ELR (cell line): ENCODE measurements around the gene GJC3.
"Not testable (repeated sequence)": the region's sequence is repeated elsewhere in the genome, so short reads cannot be mapped to it uniquely, and the experiment has no call there.

Source experiments
- DNase-seq: peaks from one replicate; pipeline ENCODE4 v3.0.0-alpha.2; 2015; ENCODE audit warnings: low read depth

Gene GJC3

GRCh38 chr7:99928994-99929729, at the start of gene GJC3:
GJC3 (minus strand) TSS chr7:99929620; CDS start chr7:99929620, 0 bp downstream.
- peak; percentile 68 for DNase-seq

DNA sequence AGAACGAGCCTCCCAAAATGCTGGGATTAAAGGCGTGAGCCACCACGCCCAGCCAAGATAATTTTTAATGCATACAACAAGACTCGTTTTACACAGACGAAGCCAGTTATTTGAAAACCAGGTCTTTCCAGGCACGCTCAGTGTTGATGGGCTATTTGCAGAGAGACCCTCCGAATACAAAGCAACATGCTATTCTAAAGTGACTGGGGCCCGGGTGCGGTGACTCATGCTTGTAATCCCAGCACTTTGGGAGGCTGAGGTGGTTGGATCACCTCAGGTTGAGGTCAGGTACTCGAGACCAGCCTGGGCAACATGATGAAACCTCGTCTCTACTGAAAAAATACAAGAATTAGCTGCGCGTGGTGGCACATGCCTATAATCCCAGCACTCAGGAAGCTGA, 47.2 kb upstream of the GJC3 start:
- no peak for DNase-seq

GRCh38 chr7:99975782-99976521, 46.5 kb upstream of the GJC3 start, which contains the start of gene AZGP1:
AZGP1 (minus strand) TSS chr7:99976031; CDS start chr7:99976020, 11 bp downstream.
- peak; percentile 59 for DNase-seq

DNA sequence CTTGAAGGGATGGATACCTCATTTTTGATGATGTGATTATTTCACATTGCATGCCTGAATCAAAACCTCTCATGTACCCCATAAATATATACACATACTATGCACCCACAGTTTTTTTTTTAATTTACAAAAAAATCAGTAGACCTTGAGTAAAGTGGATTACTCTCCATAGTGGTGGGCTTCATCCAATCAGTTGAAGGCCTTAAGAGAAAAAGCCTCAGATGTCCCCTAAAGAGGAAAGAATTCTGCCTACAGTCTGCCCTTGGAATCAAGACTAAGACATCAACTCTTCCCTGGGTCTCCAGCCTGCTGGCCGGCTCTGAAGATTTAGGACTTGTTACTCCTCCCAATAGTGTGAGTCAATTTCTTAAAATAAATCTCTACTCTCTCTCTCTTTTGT, 45.3 kb upstream of the GJC3 start:
- DNase-seq, result no peak

DNA sequence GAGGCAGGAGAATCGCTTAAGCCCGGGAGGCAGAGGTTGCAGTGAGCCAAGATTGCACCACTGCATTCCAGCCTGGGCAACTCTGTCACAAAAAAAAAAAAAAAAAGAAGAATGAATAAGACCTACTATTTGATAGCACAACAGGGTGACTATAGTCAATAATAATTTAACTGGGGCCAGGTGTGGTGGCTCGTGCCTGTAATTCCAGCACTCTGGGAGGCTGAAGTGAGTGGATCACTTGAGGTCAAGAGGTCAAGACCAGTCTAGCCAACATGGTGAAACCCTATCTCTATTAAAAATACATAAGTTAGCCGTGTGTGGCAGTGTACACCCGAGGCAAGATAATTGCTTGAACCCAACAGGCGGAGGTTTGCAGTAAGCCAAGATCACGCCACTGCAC, 44.4 kb upstream of the GJC3 start:
- DNase-seq, result not testable (repeated sequence)

- no peak for DNase-seq
Measured at GRCh38 chr7:99971242-99971641, 41.8 kb upstream of the GJC3 start.

- DNase-seq, result not testable (repeated sequence)
Measured at GRCh38 chr7:99969813-99970212, 40.4 kb upstream of the GJC3 start.

- no peak for DNase-seq
Measured at GRCh38 chr7:99969298-99969697, 39.9 kb upstream of the GJC3 start.

DNA sequence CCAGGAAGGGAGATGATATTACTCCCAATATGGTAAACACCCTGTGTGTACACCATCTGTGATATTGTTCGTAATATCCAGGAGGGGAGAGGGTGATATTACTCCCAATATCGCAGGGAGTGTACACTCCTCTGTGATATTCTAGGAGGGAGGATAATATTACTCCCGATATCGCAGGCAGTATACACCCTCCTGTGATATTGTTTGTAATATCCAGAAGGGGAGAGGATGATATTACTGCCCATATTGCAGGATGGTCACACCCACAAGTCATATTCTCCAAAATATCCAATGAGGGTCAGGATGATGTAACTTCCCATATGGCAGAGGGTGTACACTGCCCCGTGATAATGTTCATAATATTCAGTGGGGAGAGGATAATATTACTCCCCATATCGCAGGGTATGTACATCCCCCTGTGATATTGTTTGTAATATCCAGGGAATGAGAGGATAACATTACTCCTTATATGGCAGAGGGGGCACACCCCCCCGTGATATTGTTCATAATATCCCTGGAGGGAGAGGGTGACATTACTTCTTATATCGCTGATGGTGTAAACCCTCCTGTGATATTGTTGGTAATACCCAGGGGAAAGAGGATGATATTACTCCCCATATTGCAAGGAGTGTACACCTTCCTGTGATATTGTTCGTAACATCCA, 29.3 kb upstream of the GJC3 start:
- no peak for DNase-seq

GRCh38 chr7:99955247-99955646, 25.8 kb upstream of the GJC3 start:
- no peak for DNase-seq

DNA sequence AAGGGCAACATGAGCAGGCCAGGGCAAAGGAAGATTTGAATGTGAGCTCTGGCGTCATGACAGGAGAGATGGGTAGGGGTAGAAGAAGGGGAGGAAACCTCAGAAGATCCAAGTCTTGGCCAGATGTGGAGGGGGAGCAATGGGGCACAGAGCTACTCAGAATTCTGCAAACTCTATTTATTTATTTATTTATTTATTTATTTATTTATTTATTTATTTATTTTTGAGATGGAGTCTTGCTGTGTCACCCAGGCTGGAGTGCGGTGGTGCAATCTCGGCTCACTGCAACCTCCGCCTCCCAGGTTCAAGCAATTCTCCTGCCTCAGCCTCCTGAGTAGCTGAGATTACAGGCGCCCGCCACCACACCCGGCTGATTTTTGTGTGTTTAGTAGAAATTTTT, 25.2 kb upstream of the GJC3 start:
- DNase-seq, result not testable (repeated sequence)

GRCh38 chr7:99953649-99954048, 24.2 kb upstream of the GJC3 start:
- no peak for DNase-seq

- not testable (repeated sequence) for DNase-seq
Measured at GRCh38 chr7:99952649-99953048, 23.2 kb upstream of the GJC3 start.

- DNase-seq, result not testable (repeated sequence)
Measured at GRCh38 chr7:99950819-99951218, 21.4 kb upstream of the GJC3 start.

GRCh38 chr7:99949645-99950228, 20.3 kb upstream of the GJC3 start:
- peak; percentile 31 for DNase-seq

- DNase-seq, result no peak
Measured at GRCh38 chr7:99947608-99948007, 18.2 kb upstream of the GJC3 start.

DNA sequence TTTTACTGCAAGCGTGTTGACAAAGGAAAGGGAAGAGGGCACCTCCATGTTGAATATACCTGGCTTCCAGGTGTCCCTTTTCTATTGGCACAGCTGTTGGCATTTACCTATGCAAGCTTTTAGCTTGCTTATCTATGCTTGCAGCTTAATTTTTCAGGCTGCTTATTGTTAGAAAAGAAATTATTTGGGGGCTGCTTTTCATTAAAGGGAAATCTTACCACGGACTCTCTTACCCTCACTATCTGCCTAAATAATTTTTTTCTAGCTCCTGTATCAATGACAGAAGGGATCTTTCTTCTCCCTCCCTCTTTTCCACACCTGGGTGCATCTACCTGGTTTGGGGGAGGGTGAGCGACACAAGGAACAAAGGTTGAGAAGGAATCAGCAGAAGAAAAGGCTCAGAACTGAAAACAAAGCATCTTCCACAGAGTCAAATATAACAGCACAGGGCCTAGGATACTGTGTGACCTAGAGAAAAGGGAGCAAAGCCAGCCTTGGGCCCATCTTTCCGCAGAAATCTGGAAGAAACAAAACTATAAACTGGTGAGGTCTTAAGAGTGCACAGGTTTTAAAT, 15.2 kb upstream of the GJC3 start:
- DNase-seq, result no peak

DNA sequence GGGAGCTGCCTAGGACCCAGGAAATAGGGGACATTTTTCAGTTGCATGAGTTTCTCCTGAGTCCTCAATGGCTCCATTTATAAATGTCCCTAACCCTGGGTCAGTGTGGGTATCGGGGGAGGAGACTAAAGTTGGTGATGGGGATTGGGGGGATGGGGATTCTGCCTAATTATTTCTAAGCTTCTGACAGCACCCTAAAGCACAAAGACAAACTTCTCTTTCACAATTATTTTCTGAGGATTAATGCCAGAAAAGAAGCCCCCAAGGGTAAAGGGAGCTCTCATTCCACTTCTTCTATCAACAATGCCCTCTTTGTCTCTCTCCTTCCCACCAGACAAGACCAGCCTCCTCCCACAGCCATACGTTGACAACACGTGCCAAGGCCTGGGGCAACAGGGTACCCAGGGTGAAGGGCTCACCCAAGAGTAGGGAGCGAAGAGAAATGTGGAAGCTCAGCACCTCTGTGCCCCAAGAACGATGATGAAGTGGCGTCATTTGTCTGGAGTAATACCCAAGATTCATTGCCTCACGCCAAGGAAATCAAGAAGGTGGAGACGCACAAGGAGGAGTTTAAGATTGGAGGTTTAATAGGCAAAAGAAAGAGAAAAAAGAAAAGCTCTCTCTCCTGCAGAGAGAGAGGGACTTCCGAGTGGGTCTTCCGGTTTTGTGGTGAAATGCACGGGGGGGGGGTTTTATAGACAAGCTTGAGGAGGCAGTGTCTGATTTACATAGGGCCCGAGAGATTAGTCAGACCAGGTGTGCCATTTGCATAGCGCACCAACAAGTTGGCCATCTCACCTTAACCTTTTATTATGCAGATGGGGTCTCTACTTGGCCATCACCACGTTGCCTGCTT, 14.4 kb upstream of the GJC3 start:
- no peak for DNase-seq

GRCh38 chr7:99938296-99938695, 8.9 kb upstream of the GJC3 start:
- DNase-seq, result no peak

- DNase-seq, result not testable (repeated sequence)
Measured at GRCh38 chr7:99935009-99935408, 5.6 kb upstream of the GJC3 start.

DNA sequence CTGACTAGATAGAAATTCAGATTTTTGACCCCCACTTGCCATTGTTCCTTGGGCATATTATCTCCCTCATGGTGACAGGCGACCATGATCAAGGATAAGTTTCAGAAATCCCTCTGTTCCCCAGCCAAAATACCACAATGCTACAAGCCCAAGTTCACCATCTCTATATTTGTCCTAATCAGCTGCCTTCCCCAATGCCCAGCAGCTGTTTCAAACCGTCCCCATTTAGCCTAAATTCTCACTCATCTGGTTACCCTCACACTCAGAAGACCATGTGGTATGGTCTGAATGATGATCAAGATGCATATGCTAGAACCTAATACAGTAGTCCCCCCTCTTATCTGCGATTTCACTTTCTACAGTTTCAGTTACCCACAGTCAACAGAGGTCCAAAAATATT, 956 bp upstream of the GJC3 start:
- DNase-seq, result no peak
